ENCODE results near the gene PLEKHM3.
A peak's percentile ranks its signal among the peaks of the same experiment; 100 is the strongest.
"Not testable (repeated sequence)": the region's sequence is repeated elsewhere in the genome, so short reads cannot be mapped to it uniquely, and the experiment has no call there.

The PLEKHM3 gene

GRCh38 chr2:207819021-207819797, 206.1 kb downstream of the PLEKHM3 start:
- DNase-seq, result no peak

DNA sequence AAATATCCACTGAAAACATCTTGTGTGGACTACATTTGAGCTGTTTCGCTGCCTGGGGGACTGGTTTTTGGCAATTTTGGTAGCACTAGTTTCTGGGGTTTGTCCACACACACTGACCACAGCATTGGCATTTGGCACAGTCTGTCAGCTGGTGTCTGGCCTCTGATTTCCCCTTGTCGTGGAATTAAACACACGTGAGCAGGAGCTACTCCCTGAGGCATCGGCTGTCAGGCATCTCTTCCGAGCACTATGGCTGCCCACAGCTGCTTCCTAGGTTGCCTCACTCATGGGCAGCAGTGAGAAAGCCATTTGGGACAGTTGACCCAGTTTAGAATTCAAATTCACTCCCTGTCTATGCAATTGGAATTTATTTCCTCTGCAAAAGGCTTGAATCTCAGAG, 208.8 kb downstream of the PLEKHM3 start:
- no peak for DNase-seq

DNA sequence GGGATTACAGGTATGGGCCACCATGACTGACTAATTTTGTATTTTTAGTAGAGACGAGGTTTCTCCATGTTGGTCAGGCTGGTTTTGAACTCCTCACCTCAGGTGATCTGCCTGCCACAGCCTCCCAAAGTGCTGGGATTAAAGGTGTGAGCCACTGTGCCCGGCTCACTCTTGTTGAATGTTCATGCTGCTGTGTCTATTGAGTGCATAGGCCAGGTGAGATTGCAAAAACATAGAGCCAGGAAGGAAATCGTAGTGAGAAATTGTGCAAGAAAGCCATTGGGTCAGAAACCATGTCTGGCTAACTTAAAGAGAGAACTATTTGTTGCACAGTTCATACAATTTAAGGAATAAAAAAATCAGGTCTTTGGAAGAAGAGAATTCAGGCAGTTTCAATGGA, 210.1 kb downstream of the PLEKHM3 start:
- no peak for DNase-seq

- DNase-seq, result no peak
Observed at GRCh38 chr2:207813942-207814341, 211.4 kb downstream of the PLEKHM3 start.

DNA sequence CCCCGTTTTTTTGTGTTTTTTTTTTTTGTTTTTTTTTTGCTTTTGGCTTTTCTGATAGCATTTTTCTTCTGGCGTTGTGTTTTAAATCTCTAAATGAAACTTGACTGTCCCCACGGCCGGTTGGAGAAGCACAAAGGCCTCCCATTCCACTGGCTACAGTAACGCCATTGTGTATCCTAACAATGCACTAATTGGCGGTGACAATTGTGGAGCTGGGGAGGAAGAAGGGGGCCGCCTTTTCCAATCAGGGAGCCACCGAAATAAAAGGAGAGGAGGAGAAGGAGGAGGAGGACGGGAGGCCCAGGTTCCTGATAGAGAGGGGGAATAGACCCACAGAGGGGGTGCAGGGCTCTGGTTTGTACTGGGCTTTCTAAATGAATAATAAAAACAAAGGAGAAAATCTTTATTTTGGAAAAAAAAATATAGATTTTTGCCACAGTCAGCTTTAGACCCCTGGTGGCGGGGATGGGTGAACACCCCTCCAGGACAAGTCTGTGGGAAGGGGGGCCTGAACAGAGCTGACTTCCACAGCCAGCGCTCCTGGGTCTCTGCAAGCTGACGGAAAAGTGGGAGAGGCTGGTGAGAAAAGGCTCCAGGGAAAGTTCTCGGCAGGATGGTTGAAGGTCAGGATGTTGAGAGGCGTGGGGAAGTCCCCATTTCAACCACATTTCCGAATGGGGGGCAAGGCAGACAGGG, 212.0 kb downstream of the PLEKHM3 start:
- DNase-seq, result no peak

GRCh38 chr2:207812726-207813080, 212.6 kb downstream of the PLEKHM3 start:
- no peak for DNase-seq

- DNase-seq, result no peak
Observed at GRCh38 chr2:207812058-207812725, 213.1 kb downstream of the PLEKHM3 start.

GRCh38 chr2:207811658-207812057, 213.7 kb downstream of the PLEKHM3 start:
- DNase-seq, result not testable (repeated sequence)

- no peak for DNase-seq
Observed at GRCh38 chr2:207810200-207810788, 215.0 kb downstream of the PLEKHM3 start.

GRCh38 chr2:207808119-207808518, 217.2 kb downstream of the PLEKHM3 start:
- DNase-seq, result no peak

GRCh38 chr2:207807516-207807915, 217.8 kb downstream of the PLEKHM3 start:
- no peak for DNase-seq

DNA sequence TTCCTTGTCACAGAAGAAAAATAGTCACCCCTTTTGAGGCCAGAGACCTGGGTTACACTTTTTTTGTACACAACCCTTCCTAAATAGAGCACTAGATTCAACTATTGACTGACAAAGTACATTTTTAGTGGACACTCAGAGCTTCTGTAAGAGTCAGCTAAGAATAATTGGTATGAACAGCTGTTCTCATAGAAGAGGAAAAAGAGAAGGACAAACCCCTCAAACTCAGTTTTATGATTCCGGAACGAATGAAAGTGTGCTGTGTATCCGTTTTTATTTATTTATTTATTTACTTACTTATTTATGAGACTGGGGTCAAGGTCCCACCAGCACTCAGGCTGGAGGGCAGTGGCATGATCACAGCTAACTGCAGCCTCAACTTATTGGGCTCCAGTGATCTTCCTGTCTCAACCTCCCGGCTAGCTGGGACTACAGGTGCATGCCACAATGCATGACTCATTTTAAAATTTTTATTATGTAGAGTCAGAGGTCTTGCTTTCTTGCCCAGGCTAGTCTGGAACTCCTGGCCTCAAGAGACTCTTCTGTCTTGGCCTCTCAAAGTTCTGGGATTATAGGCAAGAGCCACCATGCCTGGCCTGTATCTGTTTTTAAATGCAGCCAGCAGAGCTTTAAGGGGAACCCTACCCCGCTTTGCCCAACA, 219.6 kb downstream of the PLEKHM3 start:
- DNase-seq, result no peak

DNA sequence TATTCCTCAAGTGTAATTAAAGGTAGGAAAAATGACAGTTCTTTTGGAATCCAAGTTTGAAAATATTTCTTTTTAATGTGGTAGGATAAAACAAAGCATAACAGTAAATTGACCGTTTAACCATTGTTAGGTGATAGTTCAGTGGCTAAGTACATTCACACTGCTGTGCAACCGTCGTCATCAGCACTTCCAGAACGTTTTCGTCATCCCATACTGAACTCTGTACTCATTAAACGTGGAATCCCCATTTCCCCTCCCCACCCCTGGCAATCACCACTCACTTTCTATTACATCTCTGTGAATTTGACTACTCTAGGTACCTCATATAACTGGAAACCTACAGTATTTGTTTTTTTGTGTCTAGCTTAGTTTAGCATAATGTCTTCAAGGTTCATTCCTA, 222.7 kb downstream of the PLEKHM3 start:
- DNase-seq, result no peak

DNA sequence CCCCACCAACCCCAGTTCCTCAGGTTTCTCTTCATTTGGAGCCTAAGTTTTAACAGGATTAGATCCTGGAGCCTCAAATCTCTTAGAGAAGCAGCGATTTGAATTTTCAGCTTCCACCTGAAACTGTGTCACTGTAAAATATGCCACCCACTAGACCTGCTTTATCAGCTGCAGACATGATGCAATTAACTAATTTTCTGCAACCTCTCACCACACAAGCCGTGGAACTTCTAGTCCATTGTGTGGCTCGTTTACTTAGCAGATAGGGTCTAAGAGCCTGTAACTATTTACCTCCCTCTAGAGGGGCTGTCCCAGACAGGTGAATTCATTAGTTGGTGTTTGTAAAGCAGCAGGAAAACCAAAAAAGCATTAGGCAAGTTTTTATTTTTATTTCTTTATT, 224.1 kb downstream of the PLEKHM3 start:
- DNase-seq, result no peak

- DNase-seq, result peak; percentile 94
Observed at GRCh38 chr2:207796585-207797350, 228.6 kb downstream of the PLEKHM3 start.

- DNase-seq, result no peak
Observed at GRCh38 chr2:207792244-207792785, 233.0 kb downstream of the PLEKHM3 start.

DNA sequence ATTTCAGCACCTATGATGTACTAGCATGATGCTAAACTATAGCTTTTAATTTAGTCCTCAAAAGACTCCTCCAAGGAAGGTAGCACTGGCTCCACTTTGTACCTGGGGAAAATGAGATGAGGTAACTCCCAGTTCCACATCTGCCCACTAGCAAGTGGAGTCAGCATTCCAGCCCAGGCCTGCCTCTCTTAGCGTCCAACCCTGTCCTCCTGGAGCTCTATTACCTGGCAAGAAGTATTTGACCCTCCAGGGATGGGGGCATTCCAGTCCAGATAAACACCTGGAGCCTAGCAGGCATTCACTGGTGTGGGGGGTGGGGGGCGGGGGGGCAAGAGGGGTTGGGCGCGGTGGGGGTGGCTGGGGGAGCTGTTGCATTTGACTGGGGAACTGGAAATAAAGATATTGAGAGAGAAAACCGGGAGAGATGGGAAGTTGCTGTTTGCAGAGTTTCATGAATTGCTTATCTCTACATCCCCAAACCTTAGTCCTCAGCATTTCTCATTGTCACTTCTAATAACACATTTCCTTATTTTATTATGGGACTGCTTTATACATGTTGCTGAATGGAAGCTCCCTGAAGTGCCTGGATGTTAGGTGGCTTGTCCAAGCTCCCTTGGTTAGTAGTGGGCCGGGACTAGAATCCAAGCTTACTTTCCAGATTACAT, 233.6 kb downstream of the PLEKHM3 start:
- DNase-seq, result no peak

- no peak for DNase-seq
Observed at GRCh38 chr2:207790898-207791297, 234.4 kb downstream of the PLEKHM3 start.

DNA sequence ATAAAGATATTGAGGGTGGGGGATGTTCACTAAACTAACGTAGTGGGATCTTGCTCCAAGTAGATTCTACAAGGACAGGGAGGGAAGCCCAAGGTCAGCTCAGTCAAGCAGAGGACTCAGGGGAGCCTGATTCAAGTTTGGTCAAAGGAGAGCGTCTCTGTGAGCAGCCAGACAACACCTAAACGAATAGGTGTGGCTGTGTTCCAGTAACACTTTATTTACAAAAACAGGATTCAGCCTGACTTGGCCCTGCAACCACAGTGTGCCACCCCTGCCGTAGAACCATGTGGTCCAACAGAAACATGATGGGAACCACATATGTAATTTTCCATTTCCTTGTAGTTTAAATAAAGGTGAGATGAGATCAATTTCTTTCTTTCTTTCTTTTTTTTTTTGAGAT, 237.5 kb downstream of the PLEKHM3 start:
- no peak for DNase-seq

DNA sequence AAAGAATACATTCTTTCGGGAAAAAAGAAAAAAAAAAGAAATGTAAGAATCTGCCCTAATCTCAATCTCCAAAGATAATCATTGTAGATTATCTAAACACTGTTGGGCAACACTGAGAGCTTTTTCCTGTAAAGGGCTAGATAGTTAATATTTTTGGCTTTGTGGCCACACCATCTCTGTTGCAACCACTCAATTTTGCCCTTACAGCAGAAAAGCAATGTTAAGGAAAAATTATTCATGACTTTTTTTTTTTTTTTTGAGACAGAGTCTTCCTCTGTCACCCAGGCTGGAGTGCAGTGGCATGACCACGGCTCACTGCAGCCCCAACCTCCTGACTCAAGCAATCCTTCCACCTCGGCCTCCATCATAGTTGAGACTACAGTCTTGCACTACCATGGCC, 238.3 kb downstream of the PLEKHM3 start:
- no peak for DNase-seq

GRCh38 chr2:207784898-207785297, 240.4 kb downstream of the PLEKHM3 start:
- DNase-seq, result no peak
